ENCODE data around the gene ZBTB7B.

Gene ZBTB7B

GRCh38 chr1:155062702-155063411 lies 60.3 kb downstream of the ZBTB7B start:
- DNase-seq, result no peak
- TF ChIP-seq CTCF (IDR thresholded peaks at IDR 0.05), result peak; percentile 51 to 57
- no peaks in the 10 kb centered on the region for H3K9me3 ChIP-seq
- intact Hi-C loops (cut with DNase I; ENCODE audit: low total_unique reads), result loop anchor here (2.0 to 5.0 kb wide), 2 partner anchors 22 to 101 kb away; partner anchors contain the start of gene PYGO2
- peak overlapping the region; percentile 64 to 65 for H3K4me3 ChIP-seq
- H3K36me3 ChIP-seq, result peaks cover under 1 to 50% (median 33%) of the 10 kb centered on the region in 3 donors
- peaks cover 0 to 37% (median 28%) of the 10 kb centered on the region in 4 donors for H3K4me1 ChIP-seq
- no peaks in the 10 kb centered on the region for H3K27me3 ChIP-seq
- no peak overlapping the region for H3K27ac ChIP-seq

- intact Hi-C loops (cut with DNase I; ENCODE audit: low total_unique reads), result loop anchor here (2.0 to 5.0 kb wide), 2 partner anchors 21 to 101 kb away; partner anchors contain the start of gene PYGO2
- peak within 1 kb of the TSS; percentile 52 to 62 for H3K27ac ChIP-seq
These were observed 61.0 kb downstream of the ZBTB7B start, which contains the start of gene EFNA4 for GRCh38 chr1:155063550-155064110. EFNA4 (plus strand) TSS chr1:155063740; CDS start chr1:155063824, 84 bp downstream.

GRCh38 chr1:155064111-155064831 lies 61.7 kb downstream of the ZBTB7B start:
- H3K27me3 ChIP-seq, result no peaks in the 10 kb centered on the region
- peaks cover 0 to 45% (median 19%) of the 10 kb centered on the region in 3 donors for H3K36me3 ChIP-seq
- no peaks in the 10 kb centered on the region for H3K9me3 ChIP-seq
- H3K4me1 ChIP-seq, result peaks cover 0 to 37% (median 28%) of the 10 kb centered on the region in 4 donors
- no peak for TF ChIP-seq CTCF (IDR thresholded peaks at IDR 0.05)
- peak overlapping the region; percentile 64 to 65 for H3K4me3 ChIP-seq
- intact Hi-C loops (cut with DNase I; ENCODE audit: low total_unique reads), result loop anchor here (5.0 kb wide), 1 partner anchor 102 kb away; the partner anchor contains the start of gene PYGO2
- no peak for DNase-seq
- H3K27ac ChIP-seq, result peak overlapping the region; percentile 52 to 62

More at GRCh38 chr1:155063550-155064110, 61.0 kb downstream of the ZBTB7B start, which contains the start of gene EFNA4:
- H3K9me3 ChIP-seq, result no peaks in the 10 kb centered on the region
- H3K4me1 ChIP-seq, result peaks cover 0 to 37% (median 28%) of the 10 kb centered on the region in 4 donors
- H3K27me3 ChIP-seq, result no peaks in the 10 kb centered on the region
- TF ChIP-seq CTCF (IDR thresholded peaks at IDR 0.05), result no peak
- peak; percentile 75 to 88 for DNase-seq
- H3K36me3 ChIP-seq, result peaks cover 0 to 47% (median 25%) of the 10 kb centered on the region in 3 donors
- peak within 1 kb of the TSS; percentile 64 to 65 for H3K4me3 ChIP-seq

- H3K9me3 ChIP-seq, result no peaks in the 10 kb centered on the region
- no peak overlapping the region for H3K4me3 ChIP-seq
- TF ChIP-seq CTCF (IDR thresholded peaks at IDR 0.05), result no peak
- DNase-seq, result no peak
- intact Hi-C loops (cut with DNase I; ENCODE audit: low total_unique reads), result loop anchor here (5.0 kb wide), 1 partner anchor 103 kb away; the partner anchor contains the start of gene PYGO2
- H3K27me3 ChIP-seq, result no peaks in the 10 kb centered on the region
- H3K27ac ChIP-seq, result no peak overlapping the region
- H3K36me3 ChIP-seq, result peaks cover 0 to 39% (median 12%) of the 10 kb centered on the region in 3 donors
- H3K4me1 ChIP-seq, result peaks cover 0 to 39% (median 28%) of the 10 kb centered on the region in 4 donors
These were observed 62.3 kb downstream of the ZBTB7B start for GRCh38 chr1:155064832-155065429.

GRCh38 chr1:155066777-155067176 lies 64.2 kb downstream of the ZBTB7B start:
- Histone ChIP-seq H3K4me3 (no peak overlapping the region), H3K27ac (no peak overlapping the region), H3K27me3 (no peaks in the 10 kb centered on the region), H3K36me3 (peaks cover 0 to 23% (median 0%) of the 10 kb centered on the region in 3 donors), H3K9me3 (no peaks in the 10 kb centered on the region), H3K4me1 (peaks cover 0 to 42% (median 35%) of the 10 kb centered on the region in 4 donors)
- DNase-seq, result no peak
- intact Hi-C loops (cut with DNase I; ENCODE audit: low total_unique reads), result no loop called here
- TF ChIP-seq CTCF (IDR thresholded peaks at IDR 0.05), result no peak

Data from tibial artery (tissue), 4 donors.